Measurements from ENCODE around the gene CHD2.

CHD2 gene

DNA sequence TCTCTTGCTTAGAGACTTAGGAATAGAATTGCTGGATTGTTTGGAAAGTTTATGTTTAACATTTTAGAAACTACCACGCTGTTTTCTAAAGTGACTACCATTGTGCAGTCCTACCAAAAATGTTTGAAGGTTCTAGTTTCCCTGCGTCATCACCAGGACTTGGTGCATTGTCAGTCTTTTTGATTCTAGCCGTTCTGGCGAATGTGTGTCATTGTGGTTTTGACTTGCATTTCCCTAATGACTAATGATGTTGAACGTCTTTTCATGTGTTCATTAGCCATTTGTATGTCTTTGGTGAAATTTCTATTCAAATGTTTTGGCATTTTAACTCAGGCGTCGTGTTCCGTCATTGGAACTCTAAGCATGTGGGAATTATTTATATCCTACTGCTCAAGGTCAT is 58.0 kb downstream of the CHD2 start:
- H3F3A ChIP-seq (ENCODE audit: insufficient read depth, low read length), result 0 out of 2 replicates have a peak, but pooled peaks cover 5% of the 10 kb centered on the region
- H3K4me3 ChIP-seq (ENCODE audit: low read depth, low read length, poor library complexity, severe bottlenecking), result no peak overlapping the region
- H2AFZ ChIP-seq (ENCODE audit: low read length), result no peak overlapping the region
- H3K27me3 ChIP-seq (ENCODE audit: insufficient read depth, low read length), result no peaks in the 10 kb centered on the region
- no peaks in the 10 kb centered on the region for H3K9me2 ChIP-seq (ENCODE audit: low read depth, low read length)
- no peaks in the 10 kb centered on the region for H4K20me1 ChIP-seq (ENCODE audit: insufficient read depth, low read length)
- no peak overlapping the region for H3K4me2 ChIP-seq (ENCODE audit: low read length)
- no peaks in the 10 kb centered on the region for H3K9me3 ChIP-seq (ENCODE audit: low read length)
- H3K9ac ChIP-seq (ENCODE audit: low read length), result no peak overlapping the region
- peaks cover 38% of the 10 kb centered on the region for H3K79me2 ChIP-seq (ENCODE audit: insufficient read depth, low read length)
- no peak overlapping the region for H3K27ac ChIP-seq (ENCODE audit: low read depth, low read length, poor library complexity, severe bottlenecking)
- peaks cover 99% of the 10 kb centered on the region for H3K36me3 ChIP-seq (ENCODE audit: insufficient read depth, low read length)
- no peaks in the 10 kb centered on the region for H3K4me1 ChIP-seq (ENCODE audit: insufficient read depth, low read length, severe bottlenecking)
- TF ChIP-seq CTCF (IDR thresholded peaks at IDR 0.05; ENCODE audit: low read length), result no peak
- TF ChIP-seq EZH2 (IDR thresholded peaks at IDR 0.05; ENCODE audit: borderline replicate concordance, low read length), result no peak

GRCh38 chr15:92959219-92959618 is 59.1 kb downstream of the CHD2 start:
- Histone ChIP-seq H3K27ac (ENCODE audit: low read depth, low read length, poor library complexity, severe bottlenecking) (no peak overlapping the region), H3K9ac (ENCODE audit: low read length) (no peak overlapping the region), H3K9me2 (ENCODE audit: low read depth, low read length) (no peaks in the 10 kb centered on the region), H3F3A (ENCODE audit: insufficient read depth, low read length) (0 out of 2 replicates have a peak, but pooled peaks cover 5% of the 10 kb centered on the region), H2AFZ (ENCODE audit: low read length) (no peak overlapping the region), H3K27me3 (ENCODE audit: insufficient read depth, low read length) (no peaks in the 10 kb centered on the region), H3K9me3 (ENCODE audit: low read length) (no peaks in the 10 kb centered on the region), H3K4me1 (ENCODE audit: insufficient read depth, low read length, severe bottlenecking) (no peaks in the 10 kb centered on the region), H3K79me2 (ENCODE audit: insufficient read depth, low read length) (peaks cover 44% of the 10 kb centered on the region), H3K4me3 (ENCODE audit: low read depth, low read length, poor library complexity, severe bottlenecking) (no peak overlapping the region), H3K4me2 (ENCODE audit: low read length) (no peak overlapping the region), H4K20me1 (ENCODE audit: insufficient read depth, low read length) (no peaks in the 10 kb centered on the region), H3K36me3 (ENCODE audit: insufficient read depth, low read length) (peaks cover 99% of the 10 kb centered on the region)
- no peak for TF ChIP-seq EZH2 (IDR thresholded peaks at IDR 0.05; ENCODE audit: borderline replicate concordance, low read length)
- no peak for TF ChIP-seq CTCF (IDR thresholded peaks at IDR 0.05; ENCODE audit: low read length)

GRCh38 chr15:92960996-92961681 is 61.0 kb downstream of the CHD2 start:
- Histone ChIP-seq H3K9ac (ENCODE audit: low read length) (no peak overlapping the region), H3K9me2 (ENCODE audit: low read depth, low read length) (no peaks in the 10 kb centered on the region), H2AFZ (ENCODE audit: low read length) (no peak overlapping the region), H3K27ac (ENCODE audit: low read depth, low read length, poor library complexity, severe bottlenecking) (no peak overlapping the region), H3K27me3 (ENCODE audit: insufficient read depth, low read length) (no peaks in the 10 kb centered on the region), H3K4me2 (ENCODE audit: low read length) (no peak overlapping the region), H3K4me1 (ENCODE audit: insufficient read depth, low read length, severe bottlenecking) (no peaks in the 10 kb centered on the region), H3K79me2 (ENCODE audit: insufficient read depth, low read length) (peaks cover 44% of the 10 kb centered on the region), H3F3A (ENCODE audit: insufficient read depth, low read length) (0 out of 2 replicates have a peak, but pooled peaks cover 5% of the 10 kb centered on the region), H3K4me3 (ENCODE audit: low read depth, low read length, poor library complexity, severe bottlenecking) (no peak overlapping the region), H3K36me3 (ENCODE audit: insufficient read depth, low read length) (peaks cover 88% of the 10 kb centered on the region), H4K20me1 (ENCODE audit: insufficient read depth, low read length) (no peaks in the 10 kb centered on the region), H3K9me3 (ENCODE audit: low read length) (no peaks in the 10 kb centered on the region)
- TF ChIP-seq EZH2 (IDR thresholded peaks at IDR 0.05; ENCODE audit: borderline replicate concordance, low read length) (no peak), CTCF (IDR thresholded peaks at IDR 0.05; ENCODE audit: low read length) (no peak)

Measured in OCI-LY1 (cell line).